ENCODE results near the gene NUP188. TPM values are rescaled to one million over a fixed set of nuclear protein-coding genes. Genes with fewer than 3 reads are reported as not detected.

The NUP188 gene
- total and polyA plus RNA-seq, 2 of the 13 experiments (the other 11 are each of a cell fraction or from before 2014, with no cell fraction given), result 28.0 to 38.5 TPM

DNA sequence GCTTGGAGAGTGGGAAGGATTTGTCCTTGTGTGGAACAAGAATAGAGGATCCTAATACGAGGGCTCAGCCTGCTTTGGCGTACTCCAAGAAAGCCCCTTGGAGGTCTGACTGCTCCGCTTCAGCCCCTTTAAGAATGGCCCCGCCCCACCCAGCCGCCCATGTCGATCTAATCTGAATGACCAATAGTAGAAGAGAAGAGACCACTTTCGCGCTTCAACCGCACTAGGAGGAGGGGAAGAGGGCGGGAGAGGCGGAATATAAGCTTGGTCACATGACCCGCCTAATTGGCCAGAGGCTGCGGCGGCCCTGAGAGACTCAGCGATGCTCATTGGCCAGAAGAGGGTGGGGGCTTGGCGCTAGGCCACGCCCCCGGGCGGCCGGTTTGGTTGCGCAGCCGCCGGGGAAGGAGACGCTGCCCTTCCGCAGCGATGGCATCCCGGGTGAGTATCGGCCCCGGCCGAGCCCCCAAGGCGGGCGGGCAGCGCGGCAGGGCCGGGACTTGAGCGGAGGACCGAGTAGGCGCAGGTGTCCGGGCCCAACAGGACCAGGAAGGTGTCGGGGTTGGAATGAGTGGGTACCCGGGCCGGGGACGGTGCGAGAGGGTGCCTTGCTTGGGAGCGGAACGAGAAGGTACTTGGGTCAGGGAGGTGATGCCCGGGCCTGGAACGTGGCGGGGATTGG, 88.9 kb downstream of the NUP188 start, which contains the start of gene MIGA2 (continued):
- TF ChIP-seq, protein P1, sequence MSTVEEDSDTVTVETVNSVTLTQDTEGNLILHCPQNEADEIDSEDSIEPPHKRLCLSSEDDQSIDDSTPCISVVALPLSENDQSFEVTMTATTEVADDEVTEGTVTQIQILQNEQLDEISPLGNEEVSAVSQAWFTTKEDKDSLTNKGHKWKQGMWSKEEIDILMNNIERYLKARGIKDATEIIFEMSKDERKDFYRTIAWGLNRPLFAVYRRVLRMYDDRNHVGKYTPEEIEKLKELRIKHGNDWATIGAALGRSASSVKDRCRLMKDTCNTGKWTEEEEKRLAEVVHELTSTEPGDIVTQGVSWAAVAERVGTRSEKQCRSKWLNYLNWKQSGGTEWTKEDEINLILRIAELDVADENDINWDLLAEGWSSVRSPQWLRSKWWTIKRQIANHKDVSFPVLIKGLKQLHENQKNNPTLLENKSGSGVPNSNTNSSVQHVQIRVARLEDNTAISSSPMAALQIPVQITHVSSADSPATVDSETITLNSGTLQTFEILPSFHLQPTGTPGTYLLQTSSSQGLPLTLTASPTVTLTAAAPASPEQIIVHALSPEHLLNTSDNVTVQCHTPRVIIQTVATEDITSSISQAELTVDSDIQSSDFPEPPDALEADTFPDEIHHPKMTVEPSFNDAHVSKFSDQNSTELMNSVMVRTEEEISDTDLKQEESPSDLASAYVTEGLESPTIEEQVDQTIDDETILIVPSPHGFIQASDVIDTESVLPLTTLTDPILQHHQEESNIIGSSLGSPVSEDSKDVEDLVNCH (CRISPR knock-in tag; IDR thresholded peaks at IDR 0.05), result 0 out of 2 replicates have a peak, but pooled peaks have one; percentile 54
- TF ChIP-seq PHF20 (CRISPR knock-in tag; IDR thresholded peaks at IDR 0.05) (peak; percentile 67), ZNF552 (CRISPR knock-in tag; IDR thresholded peaks at IDR 0.05; ENCODE audit: borderline replicate concordance) (0 out of 2 replicates have a peak, but pooled peaks have one; percentile 53), ERF (CRISPR knock-in tag; IDR thresholded peaks at IDR 0.05) (0 out of 2 replicates have a peak, but pooled peaks have one; percentile 52), HMGXB4 (CRISPR knock-in tag; IDR thresholded peaks at IDR 0.05; ENCODE audit: borderline replicate concordance in 1 of 2, low read depth in 1 of 2) (peak in 1 of 2 experiments; percentile 42; a peak in 1 of 4 replicates), ZBTB7B (CRISPR knock-in tag; IDR thresholded peaks at IDR 0.05) (0 out of 2 replicates have a peak, but pooled peaks have one; percentile 42), ZFX (CRISPR knock-in tag; IDR thresholded peaks at IDR 0.05; ENCODE audit: low read depth) (peak; percentile 73), ASH2L (IDR thresholded peaks at IDR 0.05; ENCODE audit: insufficient read length, low read depth, low read length) (peak; percentile 39), POLR2AphosphoS5 (IDR thresholded peaks at IDR 0.05; ENCODE audit: low read depth, low read length) (peak; percentile 44; the same call in 1 of the 2 replicates), HOXA5 (CRISPR knock-in tag; IDR thresholded peaks at IDR 0.05) (peak; percentile 66; the same call in 1 of the 2 replicates), UBTF (CRISPR knock-in tag; IDR thresholded peaks at IDR 0.05) (peak; percentile 81), ZFY (CRISPR knock-in tag; IDR thresholded peaks at IDR 0.05) (peak; percentile 84), RARA (CRISPR knock-in tag; IDR thresholded peaks at IDR 0.05) (0 out of 2 replicates have a peak, but pooled peaks have one; percentile 15), MIER3 (CRISPR knock-in tag; IDR thresholded peaks at IDR 0.05; ENCODE audit: borderline replicate concordance) (peak; percentile 48; the same call in 1 of the 2 replicates)
- TF ChIP-seq, protein P2, sequence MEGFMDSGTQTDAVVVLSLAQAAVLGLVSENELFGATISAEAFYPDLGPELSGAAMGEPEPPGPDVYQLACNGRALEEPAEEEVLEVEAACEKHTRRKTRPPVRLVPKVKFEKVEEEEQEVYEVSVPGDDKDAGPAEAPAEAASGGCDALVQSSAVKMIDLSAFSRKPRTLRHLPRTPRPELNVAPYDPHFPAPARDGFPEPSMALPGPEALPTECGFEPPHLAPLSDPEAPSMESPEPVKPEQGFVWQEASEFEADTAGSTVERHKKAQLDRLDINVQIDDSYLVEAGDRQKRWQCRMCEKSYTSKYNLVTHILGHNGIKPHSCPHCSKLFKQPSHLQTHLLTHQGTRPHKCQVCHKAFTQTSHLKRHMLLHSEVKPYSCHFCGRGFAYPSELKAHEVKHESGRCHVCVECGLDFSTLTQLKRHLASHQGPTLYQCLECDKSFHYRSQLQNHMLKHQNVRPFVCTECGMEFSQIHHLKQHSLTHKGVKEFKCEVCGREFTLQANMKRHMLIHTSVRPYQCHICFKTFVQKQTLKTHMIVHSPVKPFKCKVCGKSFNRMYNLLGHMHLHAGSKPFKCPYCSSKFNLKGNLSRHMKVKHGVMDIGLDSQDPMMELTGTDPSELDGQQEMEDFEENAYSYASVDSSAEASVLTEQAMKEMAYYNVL (CRISPR knock-in tag; IDR thresholded peaks at IDR 0.05; ENCODE audit: borderline replicate concordance), result no peak; the same call in 1 of the 2 replicates
- TF ChIP-seq, protein P3, sequence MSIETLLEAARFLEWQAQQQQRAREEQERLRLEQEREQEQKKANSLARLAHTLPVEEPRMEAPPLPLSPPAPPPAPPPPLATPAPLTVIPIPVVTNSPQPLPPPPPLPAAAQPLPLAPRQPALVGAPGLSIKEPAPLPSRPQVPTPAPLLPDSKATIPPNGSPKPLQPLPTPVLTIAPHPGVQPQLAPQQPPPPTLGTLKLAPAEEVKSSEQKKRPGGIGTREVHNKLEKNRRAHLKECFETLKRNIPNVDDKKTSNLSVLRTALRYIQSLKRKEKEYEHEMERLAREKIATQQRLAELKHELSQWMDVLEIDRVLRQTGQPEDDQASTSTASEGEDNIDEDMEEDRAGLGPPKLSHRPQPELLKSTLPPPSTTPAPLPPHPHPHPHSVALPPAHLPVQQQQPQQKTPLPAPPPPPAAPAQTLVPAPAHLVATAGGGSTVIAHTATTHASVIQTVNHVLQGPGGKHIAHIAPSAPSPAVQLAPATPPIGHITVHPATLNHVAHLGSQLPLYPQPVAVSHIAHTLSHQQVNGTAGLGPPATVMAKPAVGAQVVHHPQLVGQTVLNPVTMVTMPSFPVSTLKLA (IDR thresholded peaks at IDR 0.05), result peak; percentile 32

All from HepG2 (cell line).